Neural progenitor cell (in vitro differentiated cells): ENCODE data around the gene PCK2. TPM values are rescaled to one million over a fixed set of nuclear protein-coding genes. Genes with fewer than 3 reads are reported as not detected.

ENCODE experiments used
- DNase-seq: peaks from one replicate; pipeline ENCODE4 v3.0.0-alpha.2; 2016; ENCODE audit warnings: low spot score
- H2AFZ ChIP-seq: fragments of 200-600 bp; sonication (generic); replicated peaks from 2 replicates; pipeline ENCODE4 v1.6.1; 2016; ENCODE audit warnings: antibody characterized with exemption
- H3F3A ChIP-seq: fragments of 200-600 bp; sonication (generic); 2 replicates; pipeline ENCODE4 v1.6.1; 2016; ENCODE audit warnings: antibody characterized with exemption, low read depth
- H3K27ac ChIP-seq: fragments of 200-600 bp; sonication (generic); 2 replicates; pipeline ENCODE4 v1.5.1; 2016; ENCODE audit warnings: mild to moderate bottlenecking
- H3K27me3 ChIP-seq: fragments of 200-600 bp; sonication (generic); 2 replicates; pipeline ENCODE4 v1.6.1; 2016; ENCODE audit warnings: mild to moderate bottlenecking, moderate library complexity
- H3K36me3 ChIP-seq: fragments of 200-600 bp; sonication (generic); 2 replicates; pipeline ENCODE4 v1.5.1; 2016
- H3K4me1 ChIP-seq: fragments of 200-600 bp; sonication (generic); 2 replicates; pipeline ENCODE4 v1.6.1; 2016; ENCODE audit warnings: mixed run types
- H3K4me2 ChIP-seq: fragments of 200-600 bp; sonication (generic); 2 replicates; pipeline ENCODE4 v1.6.1; 2016
- H3K4me3 ChIP-seq: fragments of 200-600 bp; sonication (generic); 2 replicates; pipeline ENCODE4 v1.5.1; 2016
- H3K79me2 ChIP-seq: fragments of 200-600 bp; sonication (generic); 2 replicates; pipeline ENCODE4 v1.6.1; 2016; ENCODE audit warnings: low read depth
- H3K9ac ChIP-seq: fragments of 200-600 bp; sonication (generic); 2 replicates; pipeline ENCODE4 v1.6.1; 2016
- H3K9me3 ChIP-seq: fragments of 200-600 bp; sonication (generic); 2 replicates; pipeline ENCODE4 v1.5.1; 2016; ENCODE audit warnings: low read depth
- H4K20me1 ChIP-seq: fragments of 200-600 bp; sonication (generic); 2 replicates; pipeline ENCODE4 v1.6.1; 2016; ENCODE audit warnings: low read depth
- H3K27ac Mint-ChIP-seq: 3 replicates; pipeline ENCODE4 v1.8.0; 2021; ENCODE audit warnings: mixed read lengths
- H3K27me3 Mint-ChIP-seq: 2 replicates; pipeline ENCODE4 v1.8.0; 2022; ENCODE audit warnings: low read depth, mild to moderate bottlenecking, inconsistent platforms, moderate library complexity, mixed read lengths; ENCODE audit not compliant: insufficient read depth
- H3K36me3 Mint-ChIP-seq: 3 replicates; pipeline ENCODE4 v1.8.0; 2021; ENCODE audit warnings: mixed read lengths
- H3K4me1 Mint-ChIP-seq: 3 replicates; pipeline ENCODE4 v1.8.0; 2021; ENCODE audit warnings: mixed read lengths
- H3K4me3 Mint-ChIP-seq: 3 replicates; pipeline ENCODE4 v1.8.0; 2021; ENCODE audit warnings: mild to moderate bottlenecking, moderate library complexity, mixed read lengths
- H3K9me3 Mint-ChIP-seq: 3 replicates; pipeline ENCODE4 v1.8.0; 2020; ENCODE audit warnings: mixed read lengths
- EZH2 ChIP-seq: fragments of 200-600 bp; sonication (generic); IDR thresholded peaks from 2 replicates; pipeline ENCODE4 v1.6.1; 2017; ENCODE audit warnings: antibody characterized with exemption, mild to moderate bottlenecking, moderate library complexity
- EZH2phosphoT487 ChIP-seq: fragments of 200-600 bp; sonication (generic); IDR thresholded peaks from 2 replicates; pipeline ENCODE4 v1.6.1; 2017; ENCODE audit warnings: antibody characterized with exemption
- total RNA-seq: library from RNA; depleted of rRNA; stranded (reverse); fragments of >200 nt; gene quantifications from 2 replicates; pipeline ENCODE4 v1.2.3, GENCODE V29; 2015; ENCODE audit warnings: low replicate concordance
- TF ChIP-seq, protein P1 (sequence below): fragments of 200-600 bp; sonication (generic); IDR thresholded peaks from 2 replicates; pipeline ENCODE4 v1.5.1; 2017; ENCODE audit warnings: antibody characterized with exemption, mild to moderate bottlenecking

The PCK2 gene
- total RNA-seq, 1 donor from 2014 or later, result 11.1 TPM

DNA sequence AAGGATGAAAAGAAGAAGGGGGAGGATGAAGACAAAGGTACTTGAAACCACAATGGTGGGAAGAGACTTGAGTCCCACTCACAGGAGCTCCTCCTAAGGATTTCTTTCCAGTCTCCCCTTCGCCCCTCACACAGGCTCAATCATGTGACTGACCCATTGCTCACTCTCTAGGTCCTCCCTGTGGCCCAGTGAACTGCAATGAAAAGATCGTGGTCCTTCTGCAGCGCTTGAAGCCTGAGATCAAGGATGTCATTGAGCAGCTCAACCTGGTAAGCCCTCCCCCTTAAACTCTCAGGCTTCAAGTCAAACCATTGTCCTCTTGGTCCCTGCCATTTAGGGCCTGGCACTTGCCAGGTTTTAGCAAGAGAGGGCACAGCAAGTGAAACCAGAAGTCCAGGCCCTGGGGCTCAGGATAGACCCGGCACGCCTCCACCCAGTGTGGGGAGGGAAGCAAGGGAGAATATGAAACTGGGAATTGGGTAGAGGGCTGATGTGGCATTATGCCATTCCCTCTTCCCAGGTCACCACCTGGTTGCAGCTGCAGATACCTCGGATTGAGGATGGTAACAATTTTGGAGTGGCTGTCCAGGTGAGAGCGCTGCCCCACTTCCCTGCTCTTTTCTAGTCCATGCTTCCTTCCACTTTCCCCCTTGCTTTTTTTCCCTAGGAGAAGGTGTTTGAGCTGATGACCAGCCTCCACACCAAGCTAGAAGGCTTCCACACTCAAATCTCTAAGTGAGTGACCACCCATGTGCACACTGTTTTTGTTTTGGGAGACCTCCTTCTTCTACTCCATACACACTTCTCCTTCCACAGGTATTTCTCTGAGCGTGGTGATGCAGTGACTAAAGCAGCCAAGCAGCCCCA, 43.7 kb downstream of the PCK2 start:
- peaks cover 34% of the 10 kb centered on the region for H3K4me1 Mint-ChIP-seq
- no peaks in the 10 kb centered on the region for H3K9me3 Mint-ChIP-seq
- H3K36me3 ChIP-seq, result no peaks in the 10 kb centered on the region
- H3K27ac Mint-ChIP-seq, result no peak overlapping the region
- no peak overlapping the region for H3K9ac ChIP-seq
- peak overlapping the region; percentile 99 for H3K4me3 Mint-ChIP-seq
- H3K79me2 ChIP-seq, result peaks cover 20% of the 10 kb centered on the region
- no peak overlapping the region for H3K27ac ChIP-seq
- H3K9me3 ChIP-seq, result no peaks in the 10 kb centered on the region
- H2AFZ ChIP-seq, result no peak overlapping the region
- H3K4me3 ChIP-seq, result no peak overlapping the region
- H3K4me1 ChIP-seq, result peaks cover 13% of the 10 kb centered on the region
- peaks cover 69% of the 10 kb centered on the region for H3F3A ChIP-seq
- TF ChIP-seq EZH2 (no peak), EZH2phosphoT487 (no peak)
- TF ChIP-seq, protein P1, sequence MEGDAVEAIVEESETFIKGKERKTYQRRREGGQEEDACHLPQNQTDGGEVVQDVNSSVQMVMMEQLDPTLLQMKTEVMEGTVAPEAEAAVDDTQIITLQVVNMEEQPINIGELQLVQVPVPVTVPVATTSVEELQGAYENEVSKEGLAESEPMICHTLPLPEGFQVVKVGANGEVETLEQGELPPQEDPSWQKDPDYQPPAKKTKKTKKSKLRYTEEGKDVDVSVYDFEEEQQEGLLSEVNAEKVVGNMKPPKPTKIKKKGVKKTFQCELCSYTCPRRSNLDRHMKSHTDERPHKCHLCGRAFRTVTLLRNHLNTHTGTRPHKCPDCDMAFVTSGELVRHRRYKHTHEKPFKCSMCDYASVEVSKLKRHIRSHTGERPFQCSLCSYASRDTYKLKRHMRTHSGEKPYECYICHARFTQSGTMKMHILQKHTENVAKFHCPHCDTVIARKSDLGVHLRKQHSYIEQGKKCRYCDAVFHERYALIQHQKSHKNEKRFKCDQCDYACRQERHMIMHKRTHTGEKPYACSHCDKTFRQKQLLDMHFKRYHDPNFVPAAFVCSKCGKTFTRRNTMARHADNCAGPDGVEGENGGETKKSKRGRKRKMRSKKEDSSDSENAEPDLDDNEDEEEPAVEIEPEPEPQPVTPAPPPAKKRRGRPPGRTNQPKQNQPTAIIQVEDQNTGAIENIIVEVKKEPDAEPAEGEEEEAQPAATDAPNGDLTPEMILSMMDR, result no peak
- peaks cover 27% of the 10 kb centered on the region for H3K36me3 Mint-ChIP-seq
- H3K27me3 ChIP-seq, result peaks cover 9% of the 10 kb centered on the region
- peaks cover 23% of the 10 kb centered on the region for H4K20me1 ChIP-seq
- DNase-seq, result no peak
- peaks cover 8% of the 10 kb centered on the region for H3K27me3 Mint-ChIP-seq
- no peak overlapping the region for H3K4me2 ChIP-seq

GRCh38 chr14:24138396-24139271, 44.5 kb downstream of the PCK2 start:
- Histone ChIP-seq H3F3A (peaks cover 71% of the 10 kb centered on the region), H3K79me2 (peaks cover 20% of the 10 kb centered on the region), H3K4me2 (no peak overlapping the region), H3K27me3 (peaks cover 9% of the 10 kb centered on the region), H3K9ac (no peak overlapping the region), H2AFZ (no peak overlapping the region), H4K20me1 (peaks cover 23% of the 10 kb centered on the region), H3K4me1 (peaks cover 13% of the 10 kb centered on the region), H3K36me3 (no peaks in the 10 kb centered on the region), H3K9me3 (no peaks in the 10 kb centered on the region), H3K4me3 (no peak overlapping the region), H3K27ac (no peak overlapping the region)
- Mint-ChIP-seq H3K4me1 (peaks cover 35% of the 10 kb centered on the region), H3K27me3 (peaks cover 8% of the 10 kb centered on the region), H3K27ac (no peak overlapping the region), H3K36me3 (peaks cover 27% of the 10 kb centered on the region), H3K4me3 (peak overlapping the region; percentile 99), H3K9me3 (no peaks in the 10 kb centered on the region)
- DNase-seq, result no peak
- no peak for TF ChIP-seq EZH2
- TF ChIP-seq EZH2phosphoT487, result no peak
- TF ChIP-seq, protein P1, result no peak

DNA sequence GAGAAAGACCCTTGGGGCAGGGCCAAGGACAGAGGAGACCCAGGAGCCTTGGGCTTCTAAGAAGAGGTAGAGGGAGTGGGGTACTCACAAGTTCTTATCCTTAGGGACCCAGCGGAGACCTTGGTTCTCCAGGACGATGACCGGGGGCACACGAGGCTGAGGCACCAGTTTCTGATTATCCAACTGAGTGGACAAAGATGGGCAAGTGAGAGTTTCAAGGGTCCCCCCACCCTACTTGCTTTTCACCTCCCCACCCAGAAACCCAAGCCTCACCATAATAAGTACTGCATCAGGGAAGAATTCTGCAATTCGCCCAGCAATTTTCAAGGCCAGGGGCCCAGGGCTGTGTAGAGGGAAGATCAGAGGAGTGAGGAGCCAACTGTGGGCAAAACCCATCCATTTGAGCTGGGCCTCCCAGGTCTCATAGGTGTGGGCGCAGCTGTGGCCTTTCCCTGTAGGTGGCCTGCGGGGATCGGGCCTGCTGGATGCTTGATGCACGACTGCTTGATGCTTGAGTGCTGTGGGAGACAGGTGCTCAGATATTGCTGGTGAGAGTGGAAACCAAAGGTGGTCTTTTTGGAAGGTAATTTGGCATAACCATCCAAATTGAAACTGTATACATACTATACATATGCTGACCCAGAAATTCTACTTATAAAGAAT, 45.3 kb downstream of the PCK2 start:
- H3K36me3 Mint-ChIP-seq, result peaks cover 29% of the 10 kb centered on the region
- H3K4me2 ChIP-seq, result peak overlapping the region; percentile 90
- peaks cover 69% of the 10 kb centered on the region for H3F3A ChIP-seq
- H3K4me3 Mint-ChIP-seq, result peak overlapping the region; percentile 99
- no peak overlapping the region for H3K27ac ChIP-seq
- H3K27me3 ChIP-seq, result peaks cover 9% of the 10 kb centered on the region
- H3K4me3 ChIP-seq, result peak overlapping the region; percentile 96
- TF ChIP-seq, protein P1, result no peak
- TF ChIP-seq EZH2 (no peak), EZH2phosphoT487 (no peak)
- peaks cover 35% of the 10 kb centered on the region for H3K4me1 Mint-ChIP-seq
- H4K20me1 ChIP-seq, result peaks cover 23% of the 10 kb centered on the region
- no peaks in the 10 kb centered on the region for H3K9me3 Mint-ChIP-seq
- no peaks in the 10 kb centered on the region for H3K36me3 ChIP-seq
- H3K4me1 ChIP-seq, result peaks cover 13% of the 10 kb centered on the region
- H3K9ac ChIP-seq, result no peak overlapping the region
- H2AFZ ChIP-seq, result no peak overlapping the region
- DNase-seq, result no peak
- H3K27ac Mint-ChIP-seq, result no peak overlapping the region
- H3K79me2 ChIP-seq, result peaks cover 20% of the 10 kb centered on the region
- H3K27me3 Mint-ChIP-seq, result peaks cover 8% of the 10 kb centered on the region
- no peaks in the 10 kb centered on the region for H3K9me3 ChIP-seq
